ENCODE measurements around the gene SSTR1.

DNA sequence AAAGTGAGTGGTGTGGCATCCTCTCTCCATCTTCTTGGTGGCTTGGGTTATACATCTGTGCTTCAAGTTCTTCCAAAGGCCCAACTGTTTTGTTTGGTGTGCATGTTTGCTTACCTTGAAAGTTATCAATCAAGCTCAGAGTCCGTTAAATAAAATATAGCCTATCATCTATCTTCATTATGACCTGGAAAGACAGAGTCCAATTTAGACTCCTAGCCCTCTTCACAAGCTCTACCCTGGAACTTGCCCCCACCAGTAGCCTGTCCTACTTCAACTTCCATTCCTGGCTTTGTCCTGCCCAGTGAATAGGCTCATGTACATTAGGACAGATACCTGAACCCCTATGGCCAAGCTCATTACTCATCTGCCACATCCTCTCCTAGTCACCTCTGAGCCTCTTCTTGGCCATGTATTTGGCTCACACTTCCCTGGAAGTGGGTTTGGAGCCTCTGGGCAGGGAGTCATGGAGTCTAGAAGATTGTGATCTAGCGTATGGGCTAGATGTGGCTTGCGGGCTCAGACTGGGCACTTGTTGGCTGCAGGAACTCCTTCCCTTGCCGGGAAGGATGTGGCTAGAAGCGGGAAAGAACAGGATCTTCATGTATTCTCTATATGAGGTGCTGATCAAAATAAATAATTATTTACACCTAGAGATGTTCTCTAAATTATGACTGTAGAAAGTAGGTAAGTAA is 6.4 kb upstream of the SSTR1 start:
- TF ChIP-seq, protein P1, sequence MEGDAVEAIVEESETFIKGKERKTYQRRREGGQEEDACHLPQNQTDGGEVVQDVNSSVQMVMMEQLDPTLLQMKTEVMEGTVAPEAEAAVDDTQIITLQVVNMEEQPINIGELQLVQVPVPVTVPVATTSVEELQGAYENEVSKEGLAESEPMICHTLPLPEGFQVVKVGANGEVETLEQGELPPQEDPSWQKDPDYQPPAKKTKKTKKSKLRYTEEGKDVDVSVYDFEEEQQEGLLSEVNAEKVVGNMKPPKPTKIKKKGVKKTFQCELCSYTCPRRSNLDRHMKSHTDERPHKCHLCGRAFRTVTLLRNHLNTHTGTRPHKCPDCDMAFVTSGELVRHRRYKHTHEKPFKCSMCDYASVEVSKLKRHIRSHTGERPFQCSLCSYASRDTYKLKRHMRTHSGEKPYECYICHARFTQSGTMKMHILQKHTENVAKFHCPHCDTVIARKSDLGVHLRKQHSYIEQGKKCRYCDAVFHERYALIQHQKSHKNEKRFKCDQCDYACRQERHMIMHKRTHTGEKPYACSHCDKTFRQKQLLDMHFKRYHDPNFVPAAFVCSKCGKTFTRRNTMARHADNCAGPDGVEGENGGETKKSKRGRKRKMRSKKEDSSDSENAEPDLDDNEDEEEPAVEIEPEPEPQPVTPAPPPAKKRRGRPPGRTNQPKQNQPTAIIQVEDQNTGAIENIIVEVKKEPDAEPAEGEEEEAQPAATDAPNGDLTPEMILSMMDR (IDR thresholded peaks at IDR 0.05; ENCODE audit: low read depth, low read length, poor library complexity, severe bottlenecking): no peak
- no peak for TF ChIP-seq EZH2phosphoT487 (IDR thresholded peaks at IDR 0.05; ENCODE audit: borderline replicate concordance, low read length)
